ENCODE data around the gene SZRD1.

DNA sequence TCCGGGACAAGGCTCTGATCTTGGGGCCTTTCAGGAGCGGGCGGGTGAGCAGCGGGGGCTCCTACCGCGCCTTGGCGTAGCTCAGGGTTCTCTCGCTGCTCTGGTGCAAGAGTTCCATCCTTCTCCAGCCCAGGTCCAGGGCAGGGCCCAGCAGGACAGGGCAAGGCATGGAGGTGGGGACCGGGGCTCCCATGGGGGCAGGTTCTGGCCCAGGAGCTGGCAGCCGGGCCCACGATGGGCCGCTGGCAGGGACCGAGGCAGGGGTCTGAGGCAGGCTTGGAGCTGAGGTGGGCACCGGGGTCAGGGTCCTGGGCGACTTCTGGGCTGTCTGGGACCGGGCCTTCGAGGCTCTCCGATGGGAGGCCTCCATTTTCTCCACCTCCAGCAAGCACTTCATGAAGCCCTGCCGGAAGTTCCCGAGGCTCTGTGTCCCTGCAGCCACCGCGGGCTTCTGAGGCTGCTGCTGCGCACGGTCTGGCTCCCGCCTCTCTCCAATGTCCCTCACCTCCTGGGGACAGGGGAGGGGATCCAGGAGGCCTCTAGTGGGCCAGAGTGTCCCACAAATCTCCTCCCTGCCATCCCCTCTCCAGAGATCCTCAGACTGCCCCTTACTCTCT, 42.6 kb downstream of the SZRD1 start:
- TF ChIP-seq ZFP30 (CRISPR knock-in tag; IDR thresholded peaks at IDR 0.05) = no peak
- TF ChIP-seq ZNF70 (CRISPR knock-in tag; IDR thresholded peaks at IDR 0.05) = no peak
- no peak for TF ChIP-seq CSRNP3 (CRISPR knock-in tag; IDR thresholded peaks at IDR 0.05)

All from SK-N-SH treated with all-trans-retinoic acid at 6 μM for 48 hours (cell line).